AG09319 (cell line): ENCODE measurements around the gene TLE3.
"Not testable (repeated sequence)": the region's sequence is repeated elsewhere in the genome, so short reads cannot be mapped to it uniquely, and the experiment has no call there.

Experiments used
- DNase-seq: peaks from one replicate; pipeline ENCODE4 v3.0.0-alpha.2; 2010; ENCODE audit warnings: low read depth; ENCODE audit errors: extremely low read depth
- CTCF ChIP-seq: IDR thresholded peaks from 2 replicates; pipeline ENCODE4 v1.5.1; 2011; ENCODE audit warnings: low read depth, mild to moderate bottlenecking, inconsistent platforms, low read length, moderate library complexity

The TLE3 gene

GRCh38 chr15:70121624-70122302 is 24.0 kb upstream of the TLE3 start:
- TF ChIP-seq CTCF = no peak
- DNase-seq = peak; percentile 58

GRCh38 chr15:70120958-70121623 is 23.4 kb upstream of the TLE3 start:
- DNase-seq = no peak

GRCh38 chr15:70119911-70120508 is 22.3 kb upstream of the TLE3 start:
- TF ChIP-seq CTCF = no peak
- no peak for DNase-seq

More at GRCh38 chr15:70120958-70121623, 23.4 kb upstream of the TLE3 start:
- no peak for TF ChIP-seq CTCF

- DNase-seq = no peak
- TF ChIP-seq CTCF = no peak
Measured at GRCh38 chr15:70118599-70118998, 20.9 kb upstream of the TLE3 start.

GRCh38 chr15:70116317-70116716 is 18.6 kb upstream of the TLE3 start:
- TF ChIP-seq CTCF = no peak
- DNase-seq = no peak

GRCh38 chr15:70114221-70114620 is 16.5 kb upstream of the TLE3 start:
- no peak for DNase-seq
- no peak for TF ChIP-seq CTCF

- no peak for TF ChIP-seq CTCF
- no peak for DNase-seq
Measured at GRCh38 chr15:70113304-70113700, 15.6 kb upstream of the TLE3 start.

- not testable (repeated sequence) for DNase-seq
Measured at GRCh38 chr15:70112572-70113303, 15.0 kb upstream of the TLE3 start.
